DND-41 (cell line): Measurements from ENCODE around the gene VPS50.

ENCODE experiments used
- ATAC-seq: fragments of 200-7000 bp; cut with Tn5 transposase; 3 replicates; pipeline ENCODE4 v1.9.1; 2021; ENCODE audit warnings: low read depth; ENCODE audit not compliant: insufficient read depth
- DNase-seq: peaks from one replicate; pipeline ENCODE4 v3.0.0-alpha.2; 2020
- H2AFZ ChIP-seq: 2 replicates; pipeline ENCODE4 v1.6.0; 2012; ENCODE audit warnings: low read depth, low read length
- H3K27ac ChIP-seq: 2 replicates; pipeline ENCODE4 v1.5.1; 2012; ENCODE audit warnings: low read length, inconsistent platforms
- H3K27me3 ChIP-seq: fragments of 200-600 bp; sonication (generic); 2 replicates; pipeline ENCODE4 v1.6.0; 2012; ENCODE audit warnings: low read length, mild to moderate bottlenecking, inconsistent platforms; ENCODE audit not compliant: insufficient read depth, poor library complexity
- H3K36me3 ChIP-seq: 2 replicates; pipeline ENCODE4 v1.5.1; 2012; ENCODE audit warnings: low read length, inconsistent platforms; ENCODE audit not compliant: insufficient read depth
- H3K4me1 ChIP-seq: 2 replicates; pipeline ENCODE4 v1.5.1; 2012; ENCODE audit warnings: mild to moderate bottlenecking, low read length; ENCODE audit not compliant: insufficient read depth
- H3K4me2 ChIP-seq: 2 replicates; pipeline ENCODE4 v1.6.0; 2012; ENCODE audit warnings: mild to moderate bottlenecking, moderate library complexity, low read length, inconsistent platforms; ENCODE audit not compliant: insufficient read depth
- H3K4me3 ChIP-seq, 2 experiments: fragments of 200-600 bp in 1 of 2; shearing (Covaris generic) in 1 of 2; 2 replicates each; pipeline ENCODE4 v1.5.1; 2012 to 2016; ENCODE audit warnings: inconsistent platforms in 2 of 2, low read length in 2 of 2, mild to moderate bottlenecking in 2 of 2, low read depth in 1 of 2, moderate library complexity in 1 of 2
- H3K79me2 ChIP-seq: 2 replicates; pipeline ENCODE4 v1.6.0; 2012; ENCODE audit warnings: low read length, inconsistent platforms; ENCODE audit not compliant: insufficient read depth
- H3K9ac ChIP-seq: 2 replicates; pipeline ENCODE4 v1.6.0; 2012; ENCODE audit warnings: low read depth, mild to moderate bottlenecking, inconsistent platforms, low read length, moderate library complexity
- H3K9me3 ChIP-seq: 2 replicates; pipeline ENCODE4 v1.5.1; 2012; ENCODE audit warnings: low read length, moderate library complexity, mild to moderate bottlenecking, inconsistent platforms; ENCODE audit not compliant: insufficient read depth, severe bottlenecking
- H4K20me1 ChIP-seq: 2 replicates; pipeline ENCODE4 v1.6.0; 2012; ENCODE audit warnings: low read length; ENCODE audit not compliant: insufficient read depth
- EZH2 ChIP-seq: IDR thresholded peaks from 3 replicates; pipeline ENCODE4 v1.6.1; 2012; ENCODE audit warnings: borderline replicate concordance, low read depth, mild to moderate bottlenecking, moderate library complexity, low read length, inconsistent platforms; ENCODE audit not compliant: severe bottlenecking
- TF ChIP-seq, protein P1 (sequence below): IDR thresholded peaks from 2 replicates; pipeline ENCODE4 v1.5.1; 2012; ENCODE audit warnings: borderline replicate concordance, low read length, moderate library complexity, mild to moderate bottlenecking; ENCODE audit not compliant: poor library complexity, severe bottlenecking; ENCODE audit errors: extremely low read depth

Gene VPS50, protein sequence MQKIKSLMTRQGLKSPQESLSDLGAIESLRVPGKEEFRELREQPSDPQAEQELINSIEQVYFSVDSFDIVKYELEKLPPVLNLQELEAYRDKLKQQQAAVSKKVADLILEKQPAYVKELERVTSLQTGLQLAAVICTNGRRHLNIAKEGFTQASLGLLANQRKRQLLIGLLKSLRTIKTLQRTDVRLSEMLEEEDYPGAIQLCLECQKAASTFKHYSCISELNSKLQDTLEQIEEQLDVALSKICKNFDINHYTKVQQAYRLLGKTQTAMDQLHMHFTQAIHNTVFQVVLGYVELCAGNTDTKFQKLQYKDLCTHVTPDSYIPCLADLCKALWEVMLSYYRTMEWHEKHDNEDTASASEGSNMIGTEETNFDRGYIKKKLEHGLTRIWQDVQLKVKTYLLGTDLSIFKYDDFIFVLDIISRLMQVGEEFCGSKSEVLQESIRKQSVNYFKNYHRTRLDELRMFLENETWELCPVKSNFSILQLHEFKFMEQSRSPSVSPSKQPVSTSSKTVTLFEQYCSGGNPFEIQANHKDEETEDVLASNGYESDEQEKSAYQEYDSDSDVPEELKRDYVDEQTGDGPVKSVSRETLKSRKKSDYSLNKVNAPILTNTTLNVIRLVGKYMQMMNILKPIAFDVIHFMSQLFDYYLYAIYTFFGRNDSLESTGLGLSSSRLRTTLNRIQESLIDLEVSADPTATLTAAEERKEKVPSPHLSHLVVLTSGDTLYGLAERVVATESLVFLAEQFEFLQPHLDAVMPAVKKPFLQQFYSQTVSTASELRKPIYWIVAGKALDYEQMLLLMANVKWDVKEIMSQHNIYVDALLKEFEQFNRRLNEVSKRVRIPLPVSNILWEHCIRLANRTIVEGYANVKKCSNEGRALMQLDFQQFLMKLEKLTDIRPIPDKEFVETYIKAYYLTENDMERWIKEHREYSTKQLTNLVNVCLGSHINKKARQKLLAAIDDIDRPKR

DNA sequence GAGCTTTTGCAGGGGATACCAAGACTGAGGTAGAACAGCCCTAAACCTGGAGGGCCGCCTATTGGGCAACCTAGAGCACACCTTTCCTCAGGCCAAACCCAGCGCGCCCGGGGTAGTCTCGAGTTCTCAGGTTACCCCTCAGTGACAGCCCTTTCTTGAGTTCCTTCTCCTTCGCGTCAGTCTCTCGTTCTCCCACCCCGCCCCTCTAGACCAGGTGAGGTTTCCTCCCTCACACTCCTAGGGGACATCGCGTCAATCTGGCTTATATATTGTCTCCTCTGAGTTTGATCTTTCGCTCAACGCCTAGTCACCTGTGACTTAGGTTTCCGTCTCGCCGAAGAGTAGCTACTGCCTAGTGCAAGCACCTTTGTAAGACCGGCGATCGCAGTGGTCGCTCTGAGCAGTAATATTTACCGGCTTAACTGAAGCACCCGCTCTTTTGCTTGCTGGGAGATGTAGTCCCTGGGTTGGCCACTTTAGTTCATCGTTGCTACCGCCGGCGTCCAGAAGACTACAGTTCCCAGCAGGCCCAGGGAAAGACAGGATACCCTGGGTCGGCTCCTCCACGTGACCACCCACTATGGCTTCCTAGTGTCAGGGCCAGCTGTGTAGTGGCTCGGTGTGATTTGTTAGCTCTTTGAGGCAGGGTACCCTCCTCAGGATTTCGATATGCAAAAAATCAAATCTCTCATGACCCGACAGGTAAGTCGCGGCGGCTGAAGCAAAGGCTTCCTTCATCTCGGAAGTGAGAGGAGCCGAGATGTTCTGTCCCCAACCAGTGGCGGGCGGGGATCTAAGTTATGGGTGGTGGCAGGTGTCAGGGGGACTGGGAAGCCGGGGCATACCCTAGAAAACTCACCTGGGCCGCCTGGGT lies at the start of gene VPS50:
TSS of gene VPS50 (plus strand) at position 568 of the 874 bp plus-strand sequence. CDS start at position 670, 102 bp downstream.
- peak; percentile 96 for DNase-seq
- H3K4me1 ChIP-seq: peaks cover 32% of the 10 kb centered on the region
- peak within 1 kb of the TSS; percentile 53 to 74 for H3K4me3 ChIP-seq
- H3K9me3 ChIP-seq: no peaks in the 10 kb centered on the region
- TF ChIP-seq, protein P1, sequence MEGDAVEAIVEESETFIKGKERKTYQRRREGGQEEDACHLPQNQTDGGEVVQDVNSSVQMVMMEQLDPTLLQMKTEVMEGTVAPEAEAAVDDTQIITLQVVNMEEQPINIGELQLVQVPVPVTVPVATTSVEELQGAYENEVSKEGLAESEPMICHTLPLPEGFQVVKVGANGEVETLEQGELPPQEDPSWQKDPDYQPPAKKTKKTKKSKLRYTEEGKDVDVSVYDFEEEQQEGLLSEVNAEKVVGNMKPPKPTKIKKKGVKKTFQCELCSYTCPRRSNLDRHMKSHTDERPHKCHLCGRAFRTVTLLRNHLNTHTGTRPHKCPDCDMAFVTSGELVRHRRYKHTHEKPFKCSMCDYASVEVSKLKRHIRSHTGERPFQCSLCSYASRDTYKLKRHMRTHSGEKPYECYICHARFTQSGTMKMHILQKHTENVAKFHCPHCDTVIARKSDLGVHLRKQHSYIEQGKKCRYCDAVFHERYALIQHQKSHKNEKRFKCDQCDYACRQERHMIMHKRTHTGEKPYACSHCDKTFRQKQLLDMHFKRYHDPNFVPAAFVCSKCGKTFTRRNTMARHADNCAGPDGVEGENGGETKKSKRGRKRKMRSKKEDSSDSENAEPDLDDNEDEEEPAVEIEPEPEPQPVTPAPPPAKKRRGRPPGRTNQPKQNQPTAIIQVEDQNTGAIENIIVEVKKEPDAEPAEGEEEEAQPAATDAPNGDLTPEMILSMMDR: no peak
- TF ChIP-seq EZH2: no peak
- H3K4me2 ChIP-seq: peak within 1 kb of the TSS; percentile 79
- no peaks in the 10 kb centered on the region for H4K20me1 ChIP-seq
- no peaks in the 10 kb centered on the region for H3K36me3 ChIP-seq
- H3K27ac ChIP-seq: peak within 1 kb of the TSS; percentile 78
- no peaks in the 10 kb centered on the region for H3K27me3 ChIP-seq
- peaks cover 34% of the 10 kb centered on the region for H3K79me2 ChIP-seq
- H3K9ac ChIP-seq: peak within 1 kb of the TSS; percentile 63
- H2AFZ ChIP-seq: peak within 1 kb of the TSS; percentile 99
- peak; percentile 99 for ATAC-seq

DNA sequence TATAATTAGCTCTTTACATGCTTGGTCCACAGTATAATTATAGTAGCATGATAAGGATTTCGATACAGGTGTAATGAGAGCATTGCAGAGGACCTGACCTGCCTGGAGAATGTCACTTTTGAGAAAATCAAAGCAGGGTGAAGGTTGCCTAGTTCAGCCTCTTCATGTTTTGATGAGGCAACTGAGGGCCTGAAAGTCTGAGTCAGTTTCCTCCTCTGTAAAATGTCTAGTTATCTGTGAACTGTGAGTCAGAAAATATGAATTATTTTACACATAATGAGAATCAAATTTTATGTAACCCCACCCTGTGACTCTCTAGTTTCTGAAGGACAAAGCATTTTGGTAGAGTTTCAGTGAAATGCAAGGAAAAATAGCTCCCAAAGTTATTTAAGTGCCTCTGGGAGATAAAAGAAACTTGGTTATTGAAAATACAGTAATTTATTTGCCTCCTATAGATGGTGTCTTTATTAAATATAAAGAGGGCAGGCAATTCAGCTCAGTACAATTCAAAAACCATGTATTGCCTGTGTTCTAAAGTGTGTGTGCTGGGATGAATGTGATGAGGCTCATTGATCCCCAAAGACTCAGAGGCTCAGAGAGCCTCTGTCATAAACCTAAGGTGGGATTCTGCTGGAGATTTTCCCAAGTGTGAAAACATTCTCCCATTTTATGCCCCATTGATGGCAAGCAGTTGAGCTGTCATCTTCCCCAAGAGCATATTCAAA lies 46.7 kb upstream of the VPS50 start:
- Histone ChIP-seq H4K20me1 (no peaks in the 10 kb centered on the region), H3K79me2 (no peaks in the 10 kb centered on the region), H3K27me3 (peaks cover 11% of the 10 kb centered on the region), H3K9ac (no peak overlapping the region), H3K27ac (no peak overlapping the region), H3K36me3 (no peaks in the 10 kb centered on the region), H2AFZ (no peak overlapping the region), H3K4me1 (no peaks in the 10 kb centered on the region), H3K4me2 (no peak overlapping the region), H3K4me3 (no peak overlapping the region), H3K9me3 (no peaks in the 10 kb centered on the region)
- DNase-seq (no peak), ATAC-seq (no peak)
- TF ChIP-seq, protein P1: no peak
- no peak for TF ChIP-seq EZH2
